ENCODE results near the gene SORCS2. TPM values are rescaled to one million over a fixed set of nuclear protein-coding genes. Genes with fewer than 3 reads are reported as not detected.
A peak's percentile ranks its signal among the peaks of the same experiment; 100 is the strongest.

Gene SORCS2
- total and polyA plus RNA-seq, 8 donors, result 4.6 to 9.7 (median 7.2) TPM

GRCh38 chr4:7760706-7761105 lies 568.4 kb downstream of the SORCS2 start:
- H3K4me1 ChIP-seq, result peaks cover 0 to 3% of the 10 kb centered on the region in 2 donors
- no peak for TF ChIP-seq CTCF (IDR thresholded peaks at IDR 0.05)
- H3K27ac ChIP-seq, result no peak overlapping the region
- intact Hi-C loops (cut with DNase I), result no loop called here
- no peaks in the 10 kb centered on the region for H3K9me3 ChIP-seq
- H3K4me3 ChIP-seq, result no peak overlapping the region
- no peak for ATAC-seq
- H3K27me3 ChIP-seq, result no peaks in the 10 kb centered on the region
- DNase-seq, result peak in 1 of 4 donors; percentile 59
- peaks cover 0 to 45% of the 10 kb centered on the region in 2 donors for H3K36me3 ChIP-seq

- intact Hi-C loops (cut with DNase I), result no loop called here
Observed at GRCh38 chr4:7761312-7761711, 569.0 kb downstream of the SORCS2 start.

GRCh38 chr4:7761720-7762119 lies 569.4 kb downstream of the SORCS2 start:
- Histone ChIP-seq H3K27me3 (no peaks in the 10 kb centered on the region), H3K9me3 (no peaks in the 10 kb centered on the region), H3K27ac (no peak overlapping the region), H3K4me1 (peaks cover 0 to 3% of the 10 kb centered on the region in 2 donors), H3K36me3 (peaks cover 0 to 54% of the 10 kb centered on the region in 2 donors), H3K4me3 (no peak overlapping the region)
- intact Hi-C loops (cut with DNase I), result no loop called here
- peak; percentile 85 for ATAC-seq
- DNase-seq, result peak; percentile 37 to 81 (median 48)
- peak; percentile 70 to 75 for TF ChIP-seq CTCF (IDR thresholded peaks at IDR 0.05)

More at GRCh38 chr4:7761312-7761711, 569.0 kb downstream of the SORCS2 start:
- Histone ChIP-seq H3K27me3 (no peaks in the 10 kb centered on the region), H3K27ac (no peak overlapping the region), H3K4me1 (peaks cover 0 to 3% of the 10 kb centered on the region in 2 donors), H3K9me3 (no peaks in the 10 kb centered on the region), H3K4me3 (no peak overlapping the region), H3K36me3 (peaks cover 0 to 49% of the 10 kb centered on the region in 2 donors)
- no peak for ATAC-seq
- no peak for TF ChIP-seq CTCF (IDR thresholded peaks at IDR 0.05)
- no peak for DNase-seq

- Histone ChIP-seq H3K27ac (no peak overlapping the region), H3K4me3 (no peak overlapping the region), H3K9me3 (no peaks in the 10 kb centered on the region), H3K4me1 (peaks cover 0 to 3% of the 10 kb centered on the region in 2 donors), H3K36me3 (peaks cover 0 to 60% of the 10 kb centered on the region in 2 donors), H3K27me3 (no peaks in the 10 kb centered on the region)
- no peak for TF ChIP-seq CTCF (IDR thresholded peaks at IDR 0.05)
- intact Hi-C loops (cut with DNase I), result no loop called here
- ATAC-seq (no peak), DNase-seq (no peak)
Observed at GRCh38 chr4:7762376-7763030, 570.2 kb downstream of the SORCS2 start.

- TF ChIP-seq CTCF (IDR thresholded peaks at IDR 0.05), result no peak
- H3K9me3 ChIP-seq, result no peaks in the 10 kb centered on the region
- peaks cover 0 to 3% of the 10 kb centered on the region in 2 donors for H3K4me1 ChIP-seq
- no peak overlapping the region for H3K27ac ChIP-seq
- ATAC-seq (no peak), DNase-seq (no peak)
- peaks cover 0 to 66% of the 10 kb centered on the region in 2 donors for H3K36me3 ChIP-seq
- no peaks in the 10 kb centered on the region for H3K27me3 ChIP-seq
- intact Hi-C loops (cut with DNase I), result no loop called here
- no peak overlapping the region for H3K4me3 ChIP-seq
Observed at GRCh38 chr4:7763106-7763505, 570.8 kb downstream of the SORCS2 start.

All from left lung (tissue), 10 donors.